WTC11 (cell line): ENCODE results near the gene MICA. TPM values are rescaled to one million over a fixed set of nuclear protein-coding genes. Genes with fewer than 3 reads are reported as not detected.
"Not testable (repeated sequence)": the region's sequence is repeated elsewhere in the genome, so short reads cannot be mapped to it uniquely, and the experiment has no call there.

Experiments used
- ATAC-seq: fragments of 200-7000 bp; cut with Tn5 transposase; 2 replicates; pipeline ENCODE4 v1.10.0; 2021; ENCODE audit warnings: mild to moderate bottlenecking, moderate library complexity
- CTCF ChIA-PET: fragments of 300-600 bp; sonication (Branson Sonifier 250); formaldehyde crosslinking; loops from one replicate; lab custom pipeline; 2021; ENCODE audit warnings: antibody characterized with exemption; lab: Charles Lee
- POLR2A ChIA-PET: fragments of 350-600 bp; sonication (Branson Sonifier 250); formaldehyde crosslinking; loops from one replicate; lab custom pipeline; 2021; ENCODE audit warnings: antibody characterized with exemption; lab: Charles Lee
- DNase-seq: peaks from one replicate; pipeline ENCODE4 v3.0.0; 2021; ENCODE audit warnings: low spot score
- H3K27ac Mint-ChIP-seq: 2 replicates; pipeline ENCODE4 v1.8.0; 2021; ENCODE audit warnings: mixed read lengths
- H3K27me3 Mint-ChIP-seq: 2 replicates; pipeline ENCODE4 v1.8.0; 2021; ENCODE audit warnings: low read depth, mild to moderate bottlenecking, moderate library complexity, mixed read lengths
- H3K36me3 Mint-ChIP-seq: 2 replicates; pipeline ENCODE4 v1.8.0; 2021; ENCODE audit warnings: mixed read lengths
- H3K4me1 Mint-ChIP-seq: 2 replicates; pipeline ENCODE4 v1.8.0; 2022; ENCODE audit warnings: mixed read lengths
- H3K4me3 Mint-ChIP-seq: 2 replicates; pipeline ENCODE4 v1.8.0; 2021; ENCODE audit warnings: mild to moderate bottlenecking, moderate library complexity, mixed read lengths
- H3K9me3 Mint-ChIP-seq: 2 replicates; pipeline ENCODE4 v1.8.0; 2021; ENCODE audit warnings: mixed read lengths
- CBFB ChIP-seq: sonication (generic); formaldehyde crosslinking; IDR thresholded peaks from 2 replicates; pipeline ENCODE4 v1.8.1; 2022; ENCODE audit warnings: mild to moderate bottlenecking, low read depth, missing genetic modification reagents
- CREM ChIP-seq: sonication (generic); formaldehyde crosslinking; IDR thresholded peaks from 2 replicates; pipeline ENCODE4 v1.8.1; 2022; ENCODE audit warnings: mild to moderate bottlenecking, missing genetic modification reagents, moderate library complexity
- ELF4 ChIP-seq: sonication (generic); formaldehyde crosslinking; IDR thresholded peaks from 2 replicates; pipeline ENCODE4 v1.8.1; 2022; ENCODE audit warnings: low read depth, mild to moderate bottlenecking, moderate library complexity, missing genetic modification reagents
- GRHL2 ChIP-seq: fragments of 250-450 bp; sonication (Bioruptor Pico); IDR thresholded peaks from 2 replicates; pipeline ENCODE4 v1.8.0; 2022; ENCODE audit warnings: mild to moderate bottlenecking, moderate library complexity; ENCODE audit not compliant: insufficient replicate concordance, severe bottlenecking
- GTF2I ChIP-seq: fragments of 250-450 bp; sonication (Bioruptor Pico); conservative IDR thresholded peaks from 2 replicates; pipeline ENCODE4 v1.4.0; 2021; ENCODE audit warnings: mild to moderate bottlenecking
- JUN ChIP-seq: sonication (generic); formaldehyde crosslinking; IDR thresholded peaks from 2 replicates; pipeline ENCODE4 v1.8.0; 2023; ENCODE audit warnings: mild to moderate bottlenecking, missing genetic modification reagents
- NR1H2 ChIP-seq: sonication (generic); formaldehyde crosslinking; IDR thresholded peaks from 2 replicates; pipeline ENCODE4 v1.9.0; 2021; ENCODE audit warnings: mild to moderate bottlenecking, moderate library complexity, missing genetic modification reagents
- RELA ChIP-seq: sonication (generic); formaldehyde crosslinking; IDR thresholded peaks from 2 replicates; pipeline ENCODE4 v1.8.1; 2022; ENCODE audit warnings: missing genetic modification reagents, mild to moderate bottlenecking, borderline replicate concordance
- SMAD4 ChIP-seq: sonication (generic); formaldehyde crosslinking; IDR thresholded peaks from 2 replicates; pipeline ENCODE4 v1.8.0; 2022; ENCODE audit warnings: mild to moderate bottlenecking, missing genetic modification reagents
- ZNF121 ChIP-seq: sonication (generic); formaldehyde crosslinking; IDR thresholded peaks from 2 replicates; pipeline ENCODE4 v1.8.0; 2023; ENCODE audit warnings: missing genetic modification reagents
- ZNF219 ChIP-seq: sonication (generic); formaldehyde crosslinking; IDR thresholded peaks from 2 replicates; pipeline ENCODE4 v1.8.0; 2023; ENCODE audit warnings: missing genetic modification reagents, mild to moderate bottlenecking, borderline replicate concordance
- total RNA-seq: library from RNA; stranded (reverse); gene quantifications from 3 replicates; pipeline ENCODE4 v1.2.3, GENCODE V29; 2021
- TF ChIP-seq, protein P1 (sequence below): fragments of 200-600 bp; IDR thresholded peaks from 2 replicates; pipeline ENCODE4 v1.8.0; 2022; ENCODE audit warnings: antibody characterized with exemption
- TF ChIP-seq, protein P2 (sequence below): fragments of 250-450 bp; sonication (Bioruptor Pico); IDR thresholded peaks from 2 replicates; pipeline ENCODE4 v1.9.0; 2021; ENCODE audit warnings: mild to moderate bottlenecking, borderline replicate concordance
- TF ChIP-seq, protein P3 (sequence below): sonication (generic); formaldehyde crosslinking; IDR thresholded peaks from 2 replicates; pipeline ENCODE4 v1.8.0; 2022; ENCODE audit warnings: missing genetic modification reagents
- TF ChIP-seq, protein P4 (sequence below): sonication (generic); formaldehyde crosslinking; IDR thresholded peaks from 2 replicates; pipeline ENCODE4 v1.8.1; 2022; ENCODE audit warnings: mild to moderate bottlenecking, moderate library complexity, missing genetic modification reagents
- TF ChIP-seq, protein P5 (sequence below): sonication (generic); formaldehyde crosslinking; IDR thresholded peaks from 2 replicates; pipeline ENCODE4 v1.8.0; 2023; ENCODE audit warnings: mild to moderate bottlenecking, missing genetic modification reagents
- TF ChIP-seq, protein P6 (sequence below): sonication (generic); formaldehyde crosslinking; IDR thresholded peaks from 2 replicates; pipeline ENCODE4 v1.8.1; 2023; ENCODE audit warnings: mild to moderate bottlenecking, moderate library complexity, missing genetic modification reagents
- TF ChIP-seq, protein P7 (sequence below): sonication (generic); formaldehyde crosslinking; IDR thresholded peaks from 2 replicates; pipeline ENCODE4 v1.8.1; 2022; ENCODE audit warnings: mild to moderate bottlenecking, missing genetic modification reagents, moderate library complexity, borderline replicate concordance

The MICA gene
- total RNA-seq, 1 experiment from 2014 or later: 12.9 TPM

DNA sequence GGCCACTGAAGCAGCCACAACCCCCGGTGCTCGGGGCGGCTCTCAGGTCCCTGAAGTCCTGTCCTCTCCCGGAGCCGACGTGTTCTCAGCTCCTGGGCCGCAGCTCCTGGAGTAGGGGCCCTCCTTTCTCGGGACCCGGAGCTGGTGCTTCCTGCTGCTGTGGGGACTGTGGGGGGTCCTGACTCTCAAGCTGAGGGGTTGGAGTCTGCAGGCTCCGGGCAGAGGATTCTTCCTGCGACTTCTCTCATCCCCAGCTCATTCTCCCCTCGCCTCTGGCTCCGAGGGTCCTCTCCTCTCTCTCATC lies 618 bp downstream of the MICA start:
- not testable (repeated sequence) for ATAC-seq, DNase-seq, H3K36me3 Mint-ChIP-seq, H3K9me3 Mint-ChIP-seq
- Mint-ChIP-seq H3K4me3 (peak overlapping the region; percentile 98), H3K27ac (peak overlapping the region; percentile 91), H3K4me1 (peaks cover 53% of the 10 kb centered on the region), H3K27me3 (peaks cover 18% of the 10 kb centered on the region)
- ChIA-PET CTCF (interaction anchor here (0.7 to 7.6 kb wide), 4 partner anchors 37 to 317 kb away, joined by 3 to 181 read pairs (median 4); no protein-coding TSS in a partner anchor), POLR2A (interaction anchor here (0.8 to 2.4 kb wide), 5 partner anchors 13 to 142 kb away, joined by 3 to 10 read pairs (median 3); partner anchors contain the start of genes ATP6V1G2 and MICB)
- 0 out of 2 replicates have a peak, but pooled peaks have one; percentile 19 for TF ChIP-seq SMAD4 (CRISPR knock-in tag)

DNA sequence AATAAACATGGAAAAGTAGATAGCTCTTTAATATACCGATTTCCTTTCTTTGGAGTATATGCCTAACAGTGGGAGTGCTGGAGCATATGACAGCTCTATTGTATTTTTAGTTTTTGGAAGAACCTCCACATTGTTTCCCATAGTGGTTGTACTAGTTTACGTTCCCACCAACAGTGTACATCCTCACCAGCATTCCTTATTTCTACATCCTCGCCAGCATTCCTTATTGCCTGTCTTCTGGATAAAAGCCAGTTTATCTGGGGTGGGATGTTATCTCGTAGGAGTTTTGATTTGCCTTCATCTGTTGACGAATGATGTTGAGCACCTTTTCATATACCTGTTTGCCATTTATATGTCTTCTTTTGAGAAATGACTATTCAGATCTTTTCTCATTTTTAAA lies 2.6 kb downstream of the MICA start:
- H3K9me3 Mint-ChIP-seq: no peaks in the 10 kb centered on the region
- ATAC-seq: no peak
- TF ChIP-seq, protein P1, sequence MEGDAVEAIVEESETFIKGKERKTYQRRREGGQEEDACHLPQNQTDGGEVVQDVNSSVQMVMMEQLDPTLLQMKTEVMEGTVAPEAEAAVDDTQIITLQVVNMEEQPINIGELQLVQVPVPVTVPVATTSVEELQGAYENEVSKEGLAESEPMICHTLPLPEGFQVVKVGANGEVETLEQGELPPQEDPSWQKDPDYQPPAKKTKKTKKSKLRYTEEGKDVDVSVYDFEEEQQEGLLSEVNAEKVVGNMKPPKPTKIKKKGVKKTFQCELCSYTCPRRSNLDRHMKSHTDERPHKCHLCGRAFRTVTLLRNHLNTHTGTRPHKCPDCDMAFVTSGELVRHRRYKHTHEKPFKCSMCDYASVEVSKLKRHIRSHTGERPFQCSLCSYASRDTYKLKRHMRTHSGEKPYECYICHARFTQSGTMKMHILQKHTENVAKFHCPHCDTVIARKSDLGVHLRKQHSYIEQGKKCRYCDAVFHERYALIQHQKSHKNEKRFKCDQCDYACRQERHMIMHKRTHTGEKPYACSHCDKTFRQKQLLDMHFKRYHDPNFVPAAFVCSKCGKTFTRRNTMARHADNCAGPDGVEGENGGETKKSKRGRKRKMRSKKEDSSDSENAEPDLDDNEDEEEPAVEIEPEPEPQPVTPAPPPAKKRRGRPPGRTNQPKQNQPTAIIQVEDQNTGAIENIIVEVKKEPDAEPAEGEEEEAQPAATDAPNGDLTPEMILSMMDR: no peak
- no peak for TF ChIP-seq ZNF219 (CRISPR knock-in tag)
- TF ChIP-seq, protein P2, sequence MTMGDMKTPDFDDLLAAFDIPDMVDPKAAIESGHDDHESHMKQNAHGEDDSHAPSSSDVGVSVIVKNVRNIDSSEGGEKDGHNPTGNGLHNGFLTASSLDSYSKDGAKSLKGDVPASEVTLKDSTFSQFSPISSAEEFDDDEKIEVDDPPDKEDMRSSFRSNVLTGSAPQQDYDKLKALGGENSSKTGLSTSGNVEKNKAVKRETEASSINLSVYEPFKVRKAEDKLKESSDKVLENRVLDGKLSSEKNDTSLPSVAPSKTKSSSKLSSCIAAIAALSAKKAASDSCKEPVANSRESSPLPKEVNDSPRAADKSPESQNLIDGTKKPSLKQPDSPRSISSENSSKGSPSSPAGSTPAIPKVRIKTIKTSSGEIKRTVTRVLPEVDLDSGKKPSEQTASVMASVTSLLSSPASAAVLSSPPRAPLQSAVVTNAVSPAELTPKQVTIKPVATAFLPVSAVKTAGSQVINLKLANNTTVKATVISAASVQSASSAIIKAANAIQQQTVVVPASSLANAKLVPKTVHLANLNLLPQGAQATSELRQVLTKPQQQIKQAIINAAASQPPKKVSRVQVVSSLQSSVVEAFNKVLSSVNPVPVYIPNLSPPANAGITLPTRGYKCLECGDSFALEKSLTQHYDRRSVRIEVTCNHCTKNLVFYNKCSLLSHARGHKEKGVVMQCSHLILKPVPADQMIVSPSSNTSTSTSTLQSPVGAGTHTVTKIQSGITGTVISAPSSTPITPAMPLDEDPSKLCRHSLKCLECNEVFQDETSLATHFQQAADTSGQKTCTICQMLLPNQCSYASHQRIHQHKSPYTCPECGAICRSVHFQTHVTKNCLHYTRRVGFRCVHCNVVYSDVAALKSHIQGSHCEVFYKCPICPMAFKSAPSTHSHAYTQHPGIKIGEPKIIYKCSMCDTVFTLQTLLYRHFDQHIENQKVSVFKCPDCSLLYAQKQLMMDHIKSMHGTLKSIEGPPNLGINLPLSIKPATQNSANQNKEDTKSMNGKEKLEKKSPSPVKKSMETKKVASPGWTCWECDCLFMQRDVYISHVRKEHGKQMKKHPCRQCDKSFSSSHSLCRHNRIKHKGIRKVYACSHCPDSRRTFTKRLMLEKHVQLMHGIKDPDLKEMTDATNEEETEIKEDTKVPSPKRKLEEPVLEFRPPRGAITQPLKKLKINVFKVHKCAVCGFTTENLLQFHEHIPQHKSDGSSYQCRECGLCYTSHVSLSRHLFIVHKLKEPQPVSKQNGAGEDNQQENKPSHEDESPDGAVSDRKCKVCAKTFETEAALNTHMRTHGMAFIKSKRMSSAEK (CRISPR knock-in tag): no peak
- TF ChIP-seq GRHL2 (CRISPR knock-in tag): no peak
- no peak for TF ChIP-seq ELF4 (CRISPR knock-in tag)
- no peak for TF ChIP-seq JUN
- no peak for TF ChIP-seq CBFB (CRISPR knock-in tag)
- TF ChIP-seq, protein P3, sequence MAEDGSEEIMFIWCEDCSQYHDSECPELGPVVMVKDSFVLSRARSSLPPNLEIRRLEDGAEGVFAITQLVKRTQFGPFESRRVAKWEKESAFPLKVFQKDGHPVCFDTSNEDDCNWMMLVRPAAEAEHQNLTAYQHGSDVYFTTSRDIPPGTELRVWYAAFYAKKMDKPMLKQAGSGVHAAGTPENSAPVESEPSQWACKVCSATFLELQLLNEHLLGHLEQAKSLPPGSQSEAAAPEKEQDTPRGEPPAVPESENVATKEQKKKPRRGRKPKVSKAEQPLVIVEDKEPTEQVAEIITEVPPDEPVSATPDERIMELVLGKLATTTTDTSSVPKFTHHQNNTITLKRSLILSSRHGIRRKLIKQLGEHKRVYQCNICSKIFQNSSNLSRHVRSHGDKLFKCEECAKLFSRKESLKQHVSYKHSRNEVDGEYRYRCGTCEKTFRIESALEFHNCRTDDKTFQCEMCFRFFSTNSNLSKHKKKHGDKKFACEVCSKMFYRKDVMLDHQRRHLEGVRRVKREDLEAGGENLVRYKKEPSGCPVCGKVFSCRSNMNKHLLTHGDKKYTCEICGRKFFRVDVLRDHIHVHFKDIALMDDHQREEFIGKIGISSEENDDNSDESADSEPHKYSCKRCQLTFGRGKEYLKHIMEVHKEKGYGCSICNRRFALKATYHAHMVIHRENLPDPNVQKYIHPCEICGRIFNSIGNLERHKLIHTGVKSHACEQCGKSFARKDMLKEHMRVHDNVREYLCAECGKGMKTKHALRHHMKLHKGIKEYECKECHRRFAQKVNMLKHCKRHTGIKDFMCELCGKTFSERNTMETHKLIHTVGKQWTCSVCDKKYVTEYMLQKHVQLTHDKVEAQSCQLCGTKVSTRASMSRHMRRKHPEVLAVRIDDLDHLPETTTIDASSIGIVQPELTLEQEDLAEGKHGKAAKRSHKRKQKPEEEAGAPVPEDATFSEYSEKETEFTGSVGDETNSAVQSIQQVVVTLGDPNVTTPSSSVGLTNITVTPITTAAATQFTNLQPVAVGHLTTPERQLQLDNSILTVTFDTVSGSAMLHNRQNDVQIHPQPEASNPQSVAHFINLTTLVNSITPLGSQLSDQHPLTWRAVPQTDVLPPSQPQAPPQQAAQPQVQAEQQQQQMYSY (CRISPR knock-in tag): no peak
- TF ChIP-seq CREM (CRISPR knock-in tag): no peak
- no peak for TF ChIP-seq NR1H2 (CRISPR knock-in tag)
- TF ChIP-seq ZNF121 (CRISPR knock-in tag): no peak
- TF ChIP-seq, protein P4, sequence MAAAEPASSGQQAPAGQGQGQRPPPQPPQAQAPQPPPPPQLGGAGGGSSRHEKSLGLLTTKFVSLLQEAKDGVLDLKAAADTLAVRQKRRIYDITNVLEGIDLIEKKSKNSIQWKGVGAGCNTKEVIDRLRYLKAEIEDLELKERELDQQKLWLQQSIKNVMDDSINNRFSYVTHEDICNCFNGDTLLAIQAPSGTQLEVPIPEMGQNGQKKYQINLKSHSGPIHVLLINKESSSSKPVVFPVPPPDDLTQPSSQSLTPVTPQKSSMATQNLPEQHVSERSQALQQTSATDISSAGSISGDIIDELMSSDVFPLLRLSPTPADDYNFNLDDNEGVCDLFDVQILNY (CRISPR knock-in tag): no peak
- TF ChIP-seq RELA (CRISPR knock-in tag): no peak
- TF ChIP-seq, protein P5, sequence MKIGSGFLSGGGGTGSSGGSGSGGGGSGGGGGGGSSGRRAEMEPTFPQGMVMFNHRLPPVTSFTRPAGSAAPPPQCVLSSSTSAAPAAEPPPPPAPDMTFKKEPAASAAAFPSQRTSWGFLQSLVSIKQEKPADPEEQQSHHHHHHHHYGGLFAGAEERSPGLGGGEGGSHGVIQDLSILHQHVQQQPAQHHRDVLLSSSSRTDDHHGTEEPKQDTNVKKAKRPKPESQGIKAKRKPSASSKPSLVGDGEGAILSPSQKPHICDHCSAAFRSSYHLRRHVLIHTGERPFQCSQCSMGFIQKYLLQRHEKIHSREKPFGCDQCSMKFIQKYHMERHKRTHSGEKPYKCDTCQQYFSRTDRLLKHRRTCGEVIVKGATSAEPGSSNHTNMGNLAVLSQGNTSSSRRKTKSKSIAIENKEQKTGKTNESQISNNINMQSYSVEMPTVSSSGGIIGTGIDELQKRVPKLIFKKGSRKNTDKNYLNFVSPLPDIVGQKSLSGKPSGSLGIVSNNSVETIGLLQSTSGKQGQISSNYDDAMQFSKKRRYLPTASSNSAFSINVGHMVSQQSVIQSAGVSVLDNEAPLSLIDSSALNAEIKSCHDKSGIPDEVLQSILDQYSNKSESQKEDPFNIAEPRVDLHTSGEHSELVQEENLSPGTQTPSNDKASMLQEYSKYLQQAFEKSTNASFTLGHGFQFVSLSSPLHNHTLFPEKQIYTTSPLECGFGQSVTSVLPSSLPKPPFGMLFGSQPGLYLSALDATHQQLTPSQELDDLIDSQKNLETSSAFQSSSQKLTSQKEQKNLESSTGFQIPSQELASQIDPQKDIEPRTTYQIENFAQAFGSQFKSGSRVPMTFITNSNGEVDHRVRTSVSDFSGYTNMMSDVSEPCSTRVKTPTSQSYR: no peak
- no peak for TF ChIP-seq GTF2I (CRISPR knock-in tag)
- TF ChIP-seq, protein P6, sequence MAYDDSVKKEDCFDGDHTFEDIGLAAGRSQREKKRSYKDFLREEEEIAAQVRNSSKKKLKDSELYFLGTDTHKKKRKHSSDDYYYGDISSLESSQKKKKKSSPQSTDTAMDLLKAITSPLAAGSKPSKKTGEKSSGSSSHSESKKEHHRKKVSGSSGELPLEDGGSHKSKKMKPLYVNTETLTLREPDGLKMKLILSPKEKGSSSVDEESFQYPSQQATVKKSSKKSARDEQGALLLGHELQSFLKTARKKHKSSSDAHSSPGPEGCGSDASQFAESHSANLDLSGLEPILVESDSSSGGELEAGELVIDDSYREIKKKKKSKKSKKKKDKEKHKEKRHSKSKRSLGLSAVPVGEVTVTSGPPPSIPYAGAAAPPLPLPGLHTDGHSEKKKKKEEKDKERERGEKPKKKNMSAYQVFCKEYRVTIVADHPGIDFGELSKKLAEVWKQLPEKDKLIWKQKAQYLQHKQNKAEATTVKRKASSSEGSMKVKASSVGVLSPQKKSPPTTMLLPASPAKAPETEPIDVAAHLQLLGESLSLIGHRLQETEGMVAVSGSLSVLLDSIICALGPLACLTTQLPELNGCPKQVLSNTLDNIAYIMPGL (CRISPR knock-in tag): no peak
- TF ChIP-seq, protein P7, sequence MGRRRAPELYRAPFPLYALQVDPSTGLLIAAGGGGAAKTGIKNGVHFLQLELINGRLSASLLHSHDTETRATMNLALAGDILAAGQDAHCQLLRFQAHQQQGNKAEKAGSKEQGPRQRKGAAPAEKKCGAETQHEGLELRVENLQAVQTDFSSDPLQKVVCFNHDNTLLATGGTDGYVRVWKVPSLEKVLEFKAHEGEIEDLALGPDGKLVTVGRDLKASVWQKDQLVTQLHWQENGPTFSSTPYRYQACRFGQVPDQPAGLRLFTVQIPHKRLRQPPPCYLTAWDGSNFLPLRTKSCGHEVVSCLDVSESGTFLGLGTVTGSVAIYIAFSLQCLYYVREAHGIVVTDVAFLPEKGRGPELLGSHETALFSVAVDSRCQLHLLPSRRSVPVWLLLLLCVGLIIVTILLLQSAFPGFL (CRISPR knock-in tag): no peak
- TF ChIP-seq, all 79 proteins: peak for 0
- Mint-ChIP-seq H3K27ac (no peak overlapping the region), H3K4me3 (peak overlapping the region; percentile 48), H3K36me3 (peaks cover 7% of the 10 kb centered on the region), H3K27me3 (peaks cover 15% of the 10 kb centered on the region), H3K4me1 (peaks cover 48% of the 10 kb centered on the region)
- ChIA-PET CTCF (interaction anchor here (0.6 to 1.4 kb wide), 2 partner anchors 37 to 211 kb away, joined by 3 to 4 read pairs; no protein-coding TSS in a partner anchor), POLR2A (no interaction called here)
- DNase-seq: no peak
